Nephron (organoid): Measurements from ENCODE around the gene HNRNPU.
A peak's percentile ranks its signal among the peaks of the same experiment; 100 is the strongest.
"Not testable (repeated sequence)": the region's sequence is repeated elsewhere in the genome, so short reads cannot be mapped to it uniquely, and the experiment has no call there.

Experiments used
- H3K27ac Mint-ChIP-seq, 3 experiments: 2 replicates each; pipeline ENCODE4 v1.8.0; 2020; ENCODE audit warnings: mixed read lengths in 3 of 3, mild to moderate bottlenecking in 2 of 3, moderate library complexity in 1 of 3
- H3K27me3 Mint-ChIP-seq: 2 replicates; pipeline ENCODE4 v1.8.0; 2021; ENCODE audit warnings: low read depth, mild to moderate bottlenecking, moderate library complexity, mixed read lengths
- H3K36me3 Mint-ChIP-seq: 2 replicates; pipeline ENCODE4 v1.8.0; 2020; ENCODE audit warnings: low read depth, mixed read lengths
- H3K4me1 Mint-ChIP-seq: 2 replicates; pipeline ENCODE4 v1.8.0; 2020; ENCODE audit warnings: mixed read lengths
- H3K4me3 Mint-ChIP-seq, 3 experiments: 2 replicates each; pipeline ENCODE4 v1.8.0; 2020; ENCODE audit warnings: mild to moderate bottlenecking in 3 of 3, mixed read lengths in 3 of 3, moderate library complexity in 2 of 3
- H3K9me3 Mint-ChIP-seq: 2 replicates; pipeline ENCODE4 v1.8.0; 2020; ENCODE audit warnings: mixed read lengths
- CTCF ChIP-seq, 3 experiments: fragments of 200-600 bp; sonication (generic); IDR thresholded peaks; one replicate each; pipeline ENCODE4 v1.5.0; 2021; ENCODE audit warnings: antibody characterized with exemption in 3 of 3; ENCODE audit not compliant: unreplicated experiment in 3 of 3

Gene HNRNPU

GRCh38 chr1:244836135-244836521 lies 28.2 kb downstream of the HNRNPU start:
- Mint-ChIP-seq H3K36me3 (peaks cover 35% of the 10 kb centered on the region), H3K27me3 (no peaks in the 10 kb centered on the region), H3K4me1 (peaks cover 47% of the 10 kb centered on the region), H3K27ac (peak overlapping the region; percentile 100), H3K9me3 (no peaks in the 10 kb centered on the region), H3K4me3 (peak overlapping the region; percentile 89 to 95 (median 91))
- no peak for TF ChIP-seq CTCF (IDR thresholded peaks at IDR 0.05; ENCODE audit: unreplicated experiment in 3 of 3)

- H3K4me3 Mint-ChIP-seq = peak within 1 kb of the TSS; percentile 89 to 97 (median 95)
- H3K4me1 Mint-ChIP-seq = peaks cover 41% of the 10 kb centered on the region
- no peak for TF ChIP-seq CTCF (IDR thresholded peaks at IDR 0.05; ENCODE audit: unreplicated experiment in 3 of 3)
- no peaks in the 10 kb centered on the region for H3K9me3 Mint-ChIP-seq
- H3K27me3 Mint-ChIP-seq = no peaks in the 10 kb centered on the region
- peaks cover 29% of the 10 kb centered on the region for H3K36me3 Mint-ChIP-seq
- H3K27ac Mint-ChIP-seq = peak within 1 kb of the TSS; percentile 100
These were observed 28.8 kb downstream of the HNRNPU start, which contains the start of gene COX20 for GRCh38 chr1:244835276-244836134. TSS of gene COX20 (plus strand) at chr1:244835658. CDS start at chr1:244835715, 57 bp downstream.

- no peaks in the 10 kb centered on the region for H3K9me3 Mint-ChIP-seq
- H3K27ac Mint-ChIP-seq = peak overlapping the region; percentile 100
- H3K27me3 Mint-ChIP-seq = no peaks in the 10 kb centered on the region
- peaks cover 35% of the 10 kb centered on the region for H3K4me1 Mint-ChIP-seq
- H3K36me3 Mint-ChIP-seq = peaks cover 23% of the 10 kb centered on the region
- peak overlapping the region; percentile 89 to 97 (median 95) for H3K4me3 Mint-ChIP-seq
- no peak for TF ChIP-seq CTCF (IDR thresholded peaks at IDR 0.05; ENCODE audit: unreplicated experiment in 3 of 3)
These were observed 29.6 kb downstream of the HNRNPU start for GRCh38 chr1:244834543-244835275.

- Mint-ChIP-seq H3K27me3 (no peaks in the 10 kb centered on the region), H3K4me1 (peaks cover 27% of the 10 kb centered on the region), H3K36me3 (peaks cover 15% of the 10 kb centered on the region), H3K4me3 (peak overlapping the region; percentile 89 to 97 (median 95)), H3K27ac (peak overlapping the region; percentile 100), H3K9me3 (no peaks in the 10 kb centered on the region)
- peak; percentile 17 to 43 (median 30) for TF ChIP-seq CTCF (IDR thresholded peaks at IDR 0.05; ENCODE audit: unreplicated experiment in 3 of 3)
These were observed 30.4 kb downstream of the HNRNPU start for GRCh38 chr1:244833734-244834542.

- H3K27me3 Mint-ChIP-seq, H3K36me3 Mint-ChIP-seq, H3K9me3 Mint-ChIP-seq: not testable (repeated sequence)
- peaks cover 20% of the 10 kb centered on the region for H3K4me1 Mint-ChIP-seq
- peak overlapping the region in 1 of 3 experiments; percentile 97 for H3K4me3 Mint-ChIP-seq
- H3K27ac Mint-ChIP-seq = peak overlapping the region; percentile 100
These were observed 31.1 kb downstream of the HNRNPU start for GRCh38 chr1:244833260-244833659.

GRCh38 chr1:244830639-244831038 lies 33.7 kb downstream of the HNRNPU start:
- no peaks in the 10 kb centered on the region for H3K36me3 Mint-ChIP-seq
- H3K27ac Mint-ChIP-seq = no peak overlapping the region
- no peak for TF ChIP-seq CTCF (IDR thresholded peaks at IDR 0.05; ENCODE audit: unreplicated experiment in 3 of 3)
- peaks cover 5% of the 10 kb centered on the region for H3K27me3 Mint-ChIP-seq
- H3K9me3 Mint-ChIP-seq = no peaks in the 10 kb centered on the region
- no peak overlapping the region for H3K4me3 Mint-ChIP-seq
- H3K4me1 Mint-ChIP-seq = peaks cover 5% of the 10 kb centered on the region
